Umbilical cord (tissue), 2 donors: ENCODE data around the gene ATG9A. TPM values are rescaled to one million over a fixed set of nuclear protein-coding genes. Genes with fewer than 3 reads are reported as not detected.
A peak's percentile ranks its signal among the peaks of the same experiment; 100 is the strongest.
"Not testable (repeated sequence)": the region's sequence is repeated elsewhere in the genome, so short reads cannot be mapped to it uniquely, and the experiment has no call there.

ENCODE experiments used
- DNase-seq: peaks from one replicate; pipeline ENCODE4 v3.0.0-alpha.2; 2015; ENCODE audit warnings: low spot score
- total RNA-seq: library from RNA; depleted of rRNA; stranded (reverse); fragments of >200 nt; gene quantifications from one replicate; pipeline ENCODE4 v1.2.3, GENCODE V29; 2014; ENCODE audit warnings: low replicate concordance; ENCODE audit not compliant: insufficient read depth

Gene ATG9A
- total RNA-seq, 1 donor from 2014 or later: 83.3 TPM

GRCh38 chr2:219207134-219207883, 22.1 kb downstream of the ATG9A start:
- no peak for DNase-seq

GRCh38 chr2:219206328-219207133, 22.9 kb downstream of the ATG9A start, which contains the start of gene ZFAND2B:
Gene ZFAND2B (plus strand): TSS chr2:219206782. CDS start chr2:219206988, 206 bp downstream.
- DNase-seq: peak; percentile 97

- DNase-seq: no peak
These were observed 23.5 kb downstream of the ATG9A start for GRCh38 chr2:219205981-219206327.

GRCh38 chr2:219205165-219205538, 24.3 kb downstream of the ATG9A start:
- DNase-seq: no peak

- no peak for DNase-seq
These were observed 24.8 kb downstream of the ATG9A start for GRCh38 chr2:219204425-219205164.

- DNase-seq: not testable (repeated sequence)
These were observed 28.1 kb downstream of the ATG9A start for GRCh38 chr2:219201331-219201730.

- DNase-seq: not testable (repeated sequence)
These were observed 28.7 kb downstream of the ATG9A start for GRCh38 chr2:219200502-219201326.

GRCh38 chr2:219199470-219200211, 29.8 kb downstream of the ATG9A start:
- no peak for DNase-seq

- DNase-seq: no peak
These were observed 30.5 kb downstream of the ATG9A start for GRCh38 chr2:219198974-219199373.

GRCh38 chr2:219197388-219197787, 32.0 kb downstream of the ATG9A start:
- no peak for DNase-seq

GRCh38 chr2:219186754-219187456, 42.5 kb downstream of the ATG9A start:
- no peak for DNase-seq

- DNase-seq: no peak
These were observed 45.3 kb downstream of the ATG9A start for GRCh38 chr2:219184121-219184520.

GRCh38 chr2:219183151-219183772, 46.2 kb downstream of the ATG9A start:
- DNase-seq: no peak

- no peak for DNase-seq
These were observed 46.9 kb downstream of the ATG9A start for GRCh38 chr2:219182331-219183150.

GRCh38 chr2:219181531-219181930, 47.9 kb downstream of the ATG9A start:
- DNase-seq: no peak

GRCh38 chr2:219180961-219181360, 48.5 kb downstream of the ATG9A start:
- no peak for DNase-seq

GRCh38 chr2:219179601-219180465, 49.6 kb downstream of the ATG9A start:
- DNase-seq: no peak
